GM15510 (cell line): Measurements from ENCODE around the gene TMEM272.

Experiments used
- POLR2A ChIP-seq: IDR thresholded peaks from 3 replicates; pipeline ENCODE4 v1.6.1; 2011; ENCODE audit warnings: borderline replicate concordance; ENCODE audit not compliant: insufficient read length; ENCODE audit errors: extremely low read depth

The TMEM272 gene

GRCh38 chr13:51844862-51845573 lies at the start of gene TMEM272:
Gene TMEM272 (minus strand): TSS chr13:51845177. CDS start chr13:51838530, 6,647 bp downstream.
- no peak for TF ChIP-seq POLR2A

GRCh38 chr13:51894239-51894638 lies 49.3 kb upstream of the TMEM272 start:
- TF ChIP-seq POLR2A: no peak

- no peak for TF ChIP-seq POLR2A
These were observed 47.7 kb upstream of the TMEM272 start for GRCh38 chr13:51892657-51893056.

GRCh38 chr13:51887468-51887867 lies 42.5 kb upstream of the TMEM272 start:
- no peak for TF ChIP-seq POLR2A

- no peak for TF ChIP-seq POLR2A
These were observed 40.7 kb upstream of the TMEM272 start for GRCh38 chr13:51885651-51886050.

GRCh38 chr13:51883226-51883600 lies 38.2 kb upstream of the TMEM272 start:
- TF ChIP-seq POLR2A: no peak

GRCh38 chr13:51882570-51883225 lies 37.7 kb upstream of the TMEM272 start:
- no peak for TF ChIP-seq POLR2A

GRCh38 chr13:51881296-51881695 lies 36.3 kb upstream of the TMEM272 start:
- TF ChIP-seq POLR2A: no peak

- no peak for TF ChIP-seq POLR2A
These were observed 34.2 kb upstream of the TMEM272 start for GRCh38 chr13:51879133-51879532.

GRCh38 chr13:51874651-51875050 lies 29.7 kb upstream of the TMEM272 start:
- TF ChIP-seq POLR2A: no peak

- no peak for TF ChIP-seq POLR2A
These were observed 28.9 kb upstream of the TMEM272 start for GRCh38 chr13:51873837-51874236.

GRCh38 chr13:51873117-51873798 lies 28.3 kb upstream of the TMEM272 start:
- no peak for TF ChIP-seq POLR2A

- no peak for TF ChIP-seq POLR2A
These were observed 25.6 kb upstream of the TMEM272 start for GRCh38 chr13:51870616-51871015.

- no peak for TF ChIP-seq POLR2A
These were observed 24.9 kb upstream of the TMEM272 start for GRCh38 chr13:51869916-51870315.

- no peak for TF ChIP-seq POLR2A
These were observed 22.1 kb upstream of the TMEM272 start for GRCh38 chr13:51867062-51867461.

- TF ChIP-seq POLR2A: no peak
These were observed 20.9 kb upstream of the TMEM272 start for GRCh38 chr13:51865838-51866237.
